Peyer's patch (tissue), 4 donors: ENCODE results near the gene MMP14. TPM values are rescaled to one million over a fixed set of nuclear protein-coding genes. Genes with fewer than 3 reads are reported as not detected.
"Not testable (repeated sequence)": the region's sequence is repeated elsewhere in the genome, so short reads cannot be mapped to it uniquely, and the experiment has no call there.

Experiments
- DNase-seq, 3 donors: peaks; one replicate each; pipeline ENCODE4 v3.0.0-alpha.2; 2017 to 2019
- H3K27ac ChIP-seq, 4 donors: fragments of 200-600 bp; sonication (generic); one replicate each; pipeline ENCODE4 v1.5.1; 2016 to 2019
- H3K27me3 ChIP-seq, 2 donors: fragments of 200-600 bp; sonication (generic); one replicate each; pipeline ENCODE4 v1.5.1; 2019
- H3K36me3 ChIP-seq, 3 donors: fragments of 200-600 bp; sonication (generic); one replicate each; pipeline ENCODE4 v1.5.1; 2016 to 2019
- H3K4me1 ChIP-seq, 4 donors: fragments of 200-600 bp; sonication (generic); one replicate each; pipeline ENCODE4 v1.5.1; 2016 to 2019
- H3K4me3 ChIP-seq, 4 donors: fragments of 200-600 bp; sonication (generic); 1 replicate in 3 of 4; 2 replicates in 1 of 4; pipeline ENCODE4 v1.5.1; 2016 to 2019; ENCODE audit warnings: mild to moderate bottlenecking in 1 of 4
- H3K9me3 ChIP-seq, 4 donors: fragments of 200-600 bp; sonication (generic); one replicate each; pipeline ENCODE4 v1.5.1; 2016 to 2019; ENCODE audit warnings: mild to moderate bottlenecking in 1 of 4
- CTCF ChIP-seq, 6 experiments: fragments of 450-650 bp in 4 of 6; fragments of 200-600 bp in 2 of 6; sonication (generic) in 1 of 6; IDR thresholded peaks; one replicate each; pipeline ENCODE4 v1.5.1; 2017 to 2019; ENCODE audit warnings: antibody characterized with exemption in 6 of 6, mild to moderate bottlenecking in 3 of 6, moderate library complexity in 1 of 6
- POLR2A ChIP-seq, 2 donors: fragments of 450-650 bp; IDR thresholded peaks; one replicate each; pipeline ENCODE4 v1.5.1; 2017; ENCODE audit warnings: antibody characterized with exemption in 2 of 2, mild to moderate bottlenecking in 2 of 2, moderate library complexity in 2 of 2
- total RNA-seq, 4 donors: library from RNA; depleted of rRNA; stranded (reverse); fragments of >200 nt; gene quantifications; one replicate each; pipeline ENCODE4 v1.1.0, GENCODE V29; 2016

The MMP14 gene
- total RNA-seq, 4 donors from 2014 or later, result 63.0 to 116 (median 82.9) TPM

- DNase-seq, result no peak
- Histone ChIP-seq H3K4me3 (no peak overlapping the region), H3K9me3 (no peaks in the 10 kb centered on the region), H3K27me3 (no peaks in the 10 kb centered on the region), H3K36me3 (no peaks in the 10 kb centered on the region), H3K27ac (no peak overlapping the region), H3K4me1 (no peaks in the 10 kb centered on the region)
- TF ChIP-seq CTCF (IDR thresholded peaks at IDR 0.05) (no peak), POLR2A (IDR thresholded peaks at IDR 0.05) (no peak)
Observed at GRCh38 chr14:22801716-22802115, 34.7 kb upstream of the MMP14 start.

GRCh38 chr14:22802860-22803686 lies 33.3 kb upstream of the MMP14 start:
- no peak for DNase-seq
- peaks cover 0 to 11% (median 0%) of the 10 kb centered on the region in 4 donors for H3K4me1 ChIP-seq
- TF ChIP-seq POLR2A (IDR thresholded peaks at IDR 0.05) (no peak), CTCF (IDR thresholded peaks at IDR 0.05) (no peak)
- no peaks in the 10 kb centered on the region for H3K36me3 ChIP-seq
- H3K27ac ChIP-seq, result peak overlapping the region in 1 of 4 donors; percentile 13
- no peaks in the 10 kb centered on the region for H3K27me3 ChIP-seq
- no peaks in the 10 kb centered on the region for H3K9me3 ChIP-seq
- H3K4me3 ChIP-seq, result no peak overlapping the region

- Histone ChIP-seq H3K4me1 (peaks cover 0 to 15% (median 0%) of the 10 kb centered on the region in 4 donors), H3K4me3 (no peak overlapping the region), H3K36me3 (no peaks in the 10 kb centered on the region), H3K9me3 (no peaks in the 10 kb centered on the region), H3K27me3 (no peaks in the 10 kb centered on the region), H3K27ac (peak overlapping the region in 1 of 4 donors; percentile 13)
- TF ChIP-seq CTCF (IDR thresholded peaks at IDR 0.05), result no peak
- no peak for TF ChIP-seq POLR2A (IDR thresholded peaks at IDR 0.05)
- no peak for DNase-seq
Observed at GRCh38 chr14:22803687-22803974, 32.8 kb upstream of the MMP14 start.

GRCh38 chr14:22805235-22805634 lies 31.1 kb upstream of the MMP14 start:
- not testable (repeated sequence) for H3K27me3 ChIP-seq, H3K9me3 ChIP-seq, H3K36me3 ChIP-seq, H3K4me3 ChIP-seq, DNase-seq, H3K27ac ChIP-seq
- H3K4me1 ChIP-seq, result peaks cover 0 to 23% (median 0%) of the 10 kb centered on the region in 4 donors

GRCh38 chr14:22807432-22808087 lies 28.8 kb upstream of the MMP14 start:
- Histone ChIP-seq H3K4me3 (peak overlapping the region in 2 of 4 donors; percentile 21 to 27), H3K36me3 (no peaks in the 10 kb centered on the region), H3K27ac (peak overlapping the region in 3 of 4 donors; percentile 72 to 87 (median 83)), H3K27me3 (no peaks in the 10 kb centered on the region), H3K4me1 (peaks cover 0 to 23% (median under 1%) of the 10 kb centered on the region in 4 donors), H3K9me3 (no peaks in the 10 kb centered on the region)
- TF ChIP-seq CTCF (IDR thresholded peaks at IDR 0.05) (no peak), POLR2A (IDR thresholded peaks at IDR 0.05) (no peak)
- peak in 1 of 3 donors; percentile 67 for DNase-seq
